SK-N-MC (cell line): ENCODE data around the gene TRIM44.

Experiments used
- FOXP2 ChIP-seq: optimal IDR thresholded peaks from 2 replicates; pipeline ENCODE3; 2011; ENCODE audit warnings: mild to moderate bottlenecking, moderate library complexity; ENCODE audit not compliant: insufficient read depth; ENCODE audit errors: extremely low read length, control extremely low read depth
- POLR2AphosphoS5 ChIP-seq: IDR thresholded peaks from 2 replicates; pipeline ENCODE4 v1.6.1; 2012; ENCODE audit warnings: mild to moderate bottlenecking, low read depth, low read length, borderline replicate concordance

GRCh38 chr11:35655856-35656255 is 6.7 kb upstream of the TRIM44 start:
- TF ChIP-seq POLR2AphosphoS5 (no peak), FOXP2 (no peak)
